ENCODE results near the gene ZNF319.

DNA sequence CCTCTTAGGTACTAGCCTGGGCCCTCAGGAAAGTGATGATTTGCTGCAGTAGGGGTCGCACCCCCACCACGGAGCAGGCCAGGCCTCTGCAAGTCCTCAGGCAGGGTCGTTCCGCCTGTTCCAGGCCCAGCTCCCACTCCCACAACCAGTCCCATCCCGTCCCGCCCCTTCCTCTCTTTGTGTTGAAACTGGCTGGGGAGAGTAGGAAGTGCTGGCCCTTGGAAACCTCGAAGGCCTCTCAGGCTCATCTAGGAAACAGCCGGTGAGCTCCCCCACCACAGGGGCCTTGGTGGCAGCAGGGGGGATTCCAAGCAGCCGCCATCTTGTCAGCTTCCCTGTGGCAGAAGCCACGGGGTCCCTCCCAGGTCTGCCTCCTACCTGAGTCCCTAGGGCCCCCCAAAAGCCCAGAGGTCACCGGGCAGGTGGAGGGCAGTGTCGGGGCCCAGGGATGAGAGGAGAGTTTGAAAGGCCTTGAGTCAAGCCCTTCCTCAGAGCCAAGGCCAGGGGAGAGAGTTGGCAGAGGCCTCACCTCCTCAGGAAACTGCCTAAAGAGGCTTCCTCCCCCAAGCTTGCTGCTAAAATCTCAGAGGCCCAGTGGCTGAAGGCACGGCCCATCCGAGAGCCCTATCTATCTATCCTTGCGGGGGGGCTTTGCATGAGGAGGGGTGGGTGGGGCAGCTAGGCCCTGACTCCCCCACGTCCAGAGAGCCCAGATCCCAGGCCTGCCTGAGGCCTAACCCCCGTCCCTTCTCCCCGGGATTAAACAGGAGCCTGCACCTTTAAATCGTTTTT, 47.3 kb upstream of the ZNF319 start:
- TF ChIP-seq, protein P1, sequence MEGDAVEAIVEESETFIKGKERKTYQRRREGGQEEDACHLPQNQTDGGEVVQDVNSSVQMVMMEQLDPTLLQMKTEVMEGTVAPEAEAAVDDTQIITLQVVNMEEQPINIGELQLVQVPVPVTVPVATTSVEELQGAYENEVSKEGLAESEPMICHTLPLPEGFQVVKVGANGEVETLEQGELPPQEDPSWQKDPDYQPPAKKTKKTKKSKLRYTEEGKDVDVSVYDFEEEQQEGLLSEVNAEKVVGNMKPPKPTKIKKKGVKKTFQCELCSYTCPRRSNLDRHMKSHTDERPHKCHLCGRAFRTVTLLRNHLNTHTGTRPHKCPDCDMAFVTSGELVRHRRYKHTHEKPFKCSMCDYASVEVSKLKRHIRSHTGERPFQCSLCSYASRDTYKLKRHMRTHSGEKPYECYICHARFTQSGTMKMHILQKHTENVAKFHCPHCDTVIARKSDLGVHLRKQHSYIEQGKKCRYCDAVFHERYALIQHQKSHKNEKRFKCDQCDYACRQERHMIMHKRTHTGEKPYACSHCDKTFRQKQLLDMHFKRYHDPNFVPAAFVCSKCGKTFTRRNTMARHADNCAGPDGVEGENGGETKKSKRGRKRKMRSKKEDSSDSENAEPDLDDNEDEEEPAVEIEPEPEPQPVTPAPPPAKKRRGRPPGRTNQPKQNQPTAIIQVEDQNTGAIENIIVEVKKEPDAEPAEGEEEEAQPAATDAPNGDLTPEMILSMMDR (IDR thresholded peaks at IDR 0.05; ENCODE audit: borderline replicate concordance, extremely low read depth, low read length, poor library complexity, severe bottlenecking) = no peak
- no peak for TF ChIP-seq EZH2 (IDR thresholded peaks at IDR 0.05; ENCODE audit: borderline replicate concordance, low read depth, low read length, severe bottlenecking)
